ENCODE data around the gene ZNF823.

DNA sequence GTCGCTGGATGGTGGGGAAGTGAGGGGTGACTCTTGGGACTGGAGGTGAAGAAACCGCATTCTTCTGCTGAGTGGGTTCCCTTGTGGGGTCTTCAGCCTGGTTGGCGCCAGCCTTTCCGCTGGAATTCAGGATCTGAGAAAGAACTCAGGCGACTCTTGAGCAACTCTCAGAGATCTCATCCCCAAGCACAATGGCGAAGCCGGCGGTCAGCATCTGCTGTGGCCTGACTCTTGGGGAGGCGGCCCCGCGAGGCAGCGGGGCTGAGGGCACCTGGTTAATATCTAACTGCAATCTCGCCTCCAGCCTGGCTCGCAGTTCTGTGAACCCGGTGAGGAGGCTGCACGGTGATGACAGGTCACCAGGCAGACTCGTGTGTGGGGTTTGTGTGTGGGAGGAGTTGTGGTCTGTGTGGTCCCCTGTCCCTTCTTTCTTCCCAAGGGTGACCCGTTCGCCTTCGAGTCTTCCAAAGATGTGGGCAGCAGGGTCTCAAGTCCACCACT, 28.9 kb upstream of the ZNF823 start:
- TF ChIP-seq RFX5 (IDR thresholded peaks at IDR 0.05) (no peak), MYC (IDR thresholded peaks at IDR 0.05; ENCODE audit: borderline replicate concordance, low read length) (no peak), ZFP36 (IDR thresholded peaks at IDR 0.05; ENCODE audit: borderline replicate concordance, partially characterized antibody) (no peak), MAX (IDR thresholded peaks at IDR 0.05) (no peak), POLR2A (IDR thresholded peaks at IDR 0.05; ENCODE audit: low read length) (no peak), SMC3 (IDR thresholded peaks at IDR 0.05) (no peak), ELK1 (IDR thresholded peaks at IDR 0.05; ENCODE audit: low read depth, low read length) (no peak), ATOH8 (CRISPR knock-in tag; IDR thresholded peaks at IDR 0.05; ENCODE audit: low read depth) (no peak), TFCP2L1 (CRISPR knock-in tag; IDR thresholded peaks at IDR 0.05) (no peak), JUN (IDR thresholded peaks at IDR 0.05) (no peak)
- TF ChIP-seq, protein P1, sequence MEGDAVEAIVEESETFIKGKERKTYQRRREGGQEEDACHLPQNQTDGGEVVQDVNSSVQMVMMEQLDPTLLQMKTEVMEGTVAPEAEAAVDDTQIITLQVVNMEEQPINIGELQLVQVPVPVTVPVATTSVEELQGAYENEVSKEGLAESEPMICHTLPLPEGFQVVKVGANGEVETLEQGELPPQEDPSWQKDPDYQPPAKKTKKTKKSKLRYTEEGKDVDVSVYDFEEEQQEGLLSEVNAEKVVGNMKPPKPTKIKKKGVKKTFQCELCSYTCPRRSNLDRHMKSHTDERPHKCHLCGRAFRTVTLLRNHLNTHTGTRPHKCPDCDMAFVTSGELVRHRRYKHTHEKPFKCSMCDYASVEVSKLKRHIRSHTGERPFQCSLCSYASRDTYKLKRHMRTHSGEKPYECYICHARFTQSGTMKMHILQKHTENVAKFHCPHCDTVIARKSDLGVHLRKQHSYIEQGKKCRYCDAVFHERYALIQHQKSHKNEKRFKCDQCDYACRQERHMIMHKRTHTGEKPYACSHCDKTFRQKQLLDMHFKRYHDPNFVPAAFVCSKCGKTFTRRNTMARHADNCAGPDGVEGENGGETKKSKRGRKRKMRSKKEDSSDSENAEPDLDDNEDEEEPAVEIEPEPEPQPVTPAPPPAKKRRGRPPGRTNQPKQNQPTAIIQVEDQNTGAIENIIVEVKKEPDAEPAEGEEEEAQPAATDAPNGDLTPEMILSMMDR (IDR thresholded peaks at IDR 0.05) = no peak

All from A549 (cell line).